HG02884 (cell line): ENCODE data around the gene HSPB9.
"Not testable (repeated sequence)": the region's sequence is repeated elsewhere in the genome, so short reads cannot be mapped to it uniquely, and the experiment has no call there.

Source experiments
- ATAC-seq: cut with Tn5 transposase; IDR thresholded peaks from one replicate; pipeline ENCODE4 v1.9.1; 2021; ENCODE audit warnings: mild to moderate bottlenecking, moderate library complexity; ENCODE audit not compliant: unreplicated experiment

Gene HSPB9

DNA sequence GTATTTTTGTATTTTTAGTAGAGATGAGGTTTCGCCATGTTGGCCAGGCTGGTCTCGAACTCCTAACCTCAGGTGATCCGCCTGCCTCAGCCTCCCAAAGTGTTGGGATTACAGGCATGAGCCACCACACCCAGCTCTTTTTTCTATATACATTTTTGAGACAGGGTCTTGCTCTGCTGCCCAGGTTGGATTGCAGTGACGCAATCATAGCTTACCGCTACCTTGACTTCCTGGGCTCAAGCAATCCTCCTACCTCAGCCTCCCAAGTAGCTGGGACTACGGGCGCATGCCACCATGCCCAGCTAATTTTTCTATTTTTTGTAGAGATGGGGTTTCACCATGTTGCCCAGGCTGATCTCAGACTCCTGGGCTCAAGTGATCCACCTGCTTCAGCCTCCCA lies 18.1 kb downstream of the HSPB9 start:
- ATAC-seq = not testable (repeated sequence)

DNA sequence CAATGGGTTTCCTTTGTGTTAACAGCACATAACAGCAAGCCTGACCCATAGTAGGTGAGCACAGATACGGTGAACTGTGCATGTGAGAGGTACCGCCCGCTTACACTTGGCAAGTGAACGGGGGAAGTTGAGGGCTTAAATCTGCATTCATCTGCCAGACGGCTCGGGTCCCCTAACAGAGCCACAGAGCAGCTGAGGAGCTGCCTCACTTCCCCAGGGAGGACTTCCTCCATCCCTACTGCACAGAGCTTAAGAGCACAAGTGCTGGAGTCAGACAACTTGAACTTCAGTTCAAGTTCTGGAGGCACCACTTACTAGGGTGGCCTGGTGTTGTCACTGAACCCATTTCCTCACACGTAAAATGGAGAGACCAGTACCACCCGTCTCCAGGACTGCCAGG lies 18.8 kb downstream of the HSPB9 start:
- no peak for ATAC-seq

DNA sequence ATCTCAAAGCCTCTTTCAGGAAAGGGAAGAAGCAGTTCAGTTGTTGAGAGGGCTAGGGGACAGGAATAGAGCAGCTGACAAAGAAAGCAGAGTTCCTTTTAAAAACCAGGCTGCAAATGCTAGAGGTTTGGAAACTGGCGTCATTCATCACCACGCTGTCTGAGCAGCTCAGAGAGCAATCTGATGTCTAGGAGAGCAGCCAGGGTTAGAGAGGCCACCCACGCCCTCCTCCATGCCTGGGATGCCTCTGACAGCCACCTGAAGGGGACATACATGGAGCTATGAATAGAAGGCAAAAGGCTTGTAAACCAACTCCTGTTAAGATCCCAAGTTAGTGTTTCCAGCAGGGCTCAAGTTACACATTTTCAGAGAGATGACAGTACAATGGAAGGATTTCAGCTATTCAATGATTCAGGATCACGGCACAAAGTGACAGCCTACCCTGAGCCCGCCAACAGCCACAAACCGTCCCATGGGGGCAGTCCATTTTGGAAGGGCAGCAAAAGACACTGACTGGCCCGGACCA lies 19.8 kb downstream of the HSPB9 start:
- ATAC-seq = no peak

DNA sequence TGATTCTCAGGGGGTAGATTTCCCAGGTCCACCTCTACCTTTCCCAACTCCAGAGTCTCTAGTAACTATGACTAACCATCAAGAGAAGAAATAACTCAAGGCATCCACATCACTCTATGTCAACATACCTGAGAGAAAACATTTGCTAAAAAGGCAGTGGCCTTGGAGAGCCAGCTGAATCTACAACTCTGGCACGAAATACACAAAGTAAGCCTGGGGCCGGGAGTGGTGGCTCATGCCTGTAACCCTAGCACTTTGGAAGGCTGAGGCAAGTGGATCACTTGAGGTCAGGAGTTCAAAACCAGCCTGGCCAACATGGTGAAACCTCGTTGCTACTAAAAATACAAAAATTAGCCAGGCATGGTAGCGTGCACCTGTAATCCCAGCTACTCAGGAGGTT lies 20.5 kb downstream of the HSPB9 start:
- not testable (repeated sequence) for ATAC-seq

DNA sequence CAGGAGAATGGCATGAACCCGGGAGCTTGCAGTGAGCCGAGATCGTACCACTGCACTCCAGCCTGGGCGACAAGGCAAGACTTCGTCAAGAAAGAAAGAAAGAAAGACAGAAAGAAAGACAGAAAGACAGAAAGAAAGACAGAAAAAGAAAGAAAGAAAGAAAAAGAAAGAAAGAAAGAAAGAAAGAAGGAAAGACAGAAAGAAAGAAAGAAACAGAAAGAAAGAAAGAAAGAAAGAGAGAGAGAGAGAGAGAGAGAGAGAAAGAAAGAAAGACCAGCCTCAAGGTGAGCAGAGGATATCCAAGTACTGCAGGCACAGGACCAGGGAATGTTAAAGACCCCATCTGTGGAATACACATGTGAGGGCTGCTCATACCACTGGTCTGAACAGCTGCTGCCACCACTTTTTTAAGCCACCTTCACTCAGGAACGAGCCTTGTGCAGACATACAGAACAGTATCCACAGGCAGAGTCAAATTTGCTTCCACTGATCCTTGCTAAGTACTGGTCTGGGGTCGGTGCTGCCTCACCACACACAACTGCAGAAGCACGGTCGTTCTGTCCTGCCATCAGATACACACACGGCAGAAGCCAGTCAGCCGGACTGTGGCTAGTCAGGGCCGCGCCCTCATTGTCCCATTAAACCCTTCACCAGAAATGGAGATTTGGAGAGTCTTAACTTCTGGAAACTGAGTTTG lies 24.5 kb downstream of the HSPB9 start:
- ATAC-seq = no peak

DNA sequence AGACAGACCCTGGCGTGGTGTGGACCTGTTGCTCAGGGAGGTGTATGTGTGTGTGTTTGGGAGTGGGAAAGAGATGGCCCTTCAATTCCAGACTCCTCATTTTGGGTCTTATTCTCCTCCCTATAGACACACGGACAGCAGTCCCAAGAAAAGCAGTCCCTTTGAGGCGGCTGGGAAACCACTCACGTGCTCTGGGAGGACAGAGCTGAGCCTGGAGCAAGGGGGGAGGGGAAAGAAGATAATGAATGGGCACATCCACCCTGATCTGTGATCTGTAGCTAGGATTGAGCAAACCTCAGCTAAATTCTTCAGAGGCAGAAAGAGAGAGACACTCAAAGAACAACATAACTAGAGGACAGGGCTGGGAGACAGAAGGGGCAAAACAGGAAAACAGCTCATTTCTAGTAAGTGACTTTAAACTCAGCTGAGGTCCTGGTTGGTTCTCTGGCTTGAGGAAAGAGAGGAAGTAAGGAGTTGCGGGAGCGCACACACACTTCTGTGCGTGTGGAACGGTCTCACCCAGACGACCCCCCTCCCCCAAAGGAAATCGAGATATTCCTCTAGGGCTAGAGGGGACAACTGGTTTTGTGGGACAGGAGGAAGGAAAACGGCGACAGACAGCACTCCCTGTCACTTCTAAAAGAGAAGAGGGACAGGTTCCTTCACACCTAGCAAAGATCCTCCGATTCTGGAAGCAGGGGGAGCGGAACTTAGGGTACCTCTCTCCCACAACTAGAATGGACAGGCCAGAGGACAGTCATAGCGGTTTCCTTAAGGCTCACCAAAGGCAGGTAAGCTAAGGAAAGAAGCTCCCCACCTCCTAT lies 31.5 kb downstream of the HSPB9 start:
- no peak for ATAC-seq

DNA sequence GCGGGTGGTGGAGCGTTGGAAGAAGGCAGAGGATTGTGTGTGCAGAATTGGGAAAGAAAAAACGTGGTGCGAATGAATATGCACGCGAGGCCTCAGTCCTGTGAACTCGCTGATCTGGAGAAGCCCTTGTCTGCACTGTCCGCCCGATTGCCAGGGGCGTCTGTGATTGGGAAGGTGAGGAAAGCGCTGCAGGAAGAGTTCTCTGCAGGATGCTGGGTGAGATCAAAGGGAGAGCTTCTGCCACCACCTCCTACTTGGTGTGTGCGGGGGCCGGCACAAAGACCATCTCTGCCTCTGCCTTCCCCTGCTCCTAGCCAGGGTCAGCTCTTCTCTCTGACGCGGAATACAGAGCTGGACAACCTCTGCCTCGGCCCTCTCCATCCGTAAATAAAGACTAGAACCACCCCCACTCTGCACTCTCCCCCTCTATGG lies 33.0 kb downstream of the HSPB9 start:
- no peak for ATAC-seq

DNA sequence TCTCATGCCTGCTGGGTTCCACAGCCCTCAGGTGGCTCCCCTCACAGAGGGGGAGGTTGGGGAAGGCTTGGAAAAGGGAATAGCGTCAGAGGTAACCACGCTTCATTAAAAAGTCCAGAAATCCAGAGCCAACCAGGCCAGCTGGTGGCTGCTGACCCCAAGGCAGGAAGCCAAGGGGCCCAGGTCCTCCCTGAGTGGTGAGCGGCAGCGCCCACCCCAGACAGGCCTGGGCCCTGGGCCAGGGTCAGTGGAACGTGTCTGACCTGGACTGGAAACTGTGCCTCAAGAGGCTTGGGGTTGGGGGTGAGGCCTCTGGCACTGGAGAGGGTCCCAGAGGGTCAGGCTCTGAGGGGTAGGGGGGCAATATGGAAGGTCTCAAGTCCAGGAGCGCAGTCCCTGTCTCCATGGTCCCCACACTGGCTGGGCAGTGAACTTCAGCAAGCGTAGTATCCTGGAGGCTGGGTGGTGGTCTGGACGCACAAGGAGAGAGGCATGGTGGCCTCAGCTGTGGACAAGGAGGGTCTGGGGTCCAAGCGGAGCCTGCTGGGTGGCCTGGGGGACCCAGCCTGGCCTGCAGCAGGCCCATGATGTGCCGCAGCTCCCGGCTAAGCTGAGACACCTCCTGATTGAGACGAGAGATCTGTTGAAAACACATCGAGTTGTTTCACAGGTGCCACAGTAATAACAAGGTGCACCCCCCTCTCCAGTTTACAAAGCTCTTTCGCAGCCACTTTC lies 37.4 kb downstream of the HSPB9 start:
- no peak for ATAC-seq

DNA sequence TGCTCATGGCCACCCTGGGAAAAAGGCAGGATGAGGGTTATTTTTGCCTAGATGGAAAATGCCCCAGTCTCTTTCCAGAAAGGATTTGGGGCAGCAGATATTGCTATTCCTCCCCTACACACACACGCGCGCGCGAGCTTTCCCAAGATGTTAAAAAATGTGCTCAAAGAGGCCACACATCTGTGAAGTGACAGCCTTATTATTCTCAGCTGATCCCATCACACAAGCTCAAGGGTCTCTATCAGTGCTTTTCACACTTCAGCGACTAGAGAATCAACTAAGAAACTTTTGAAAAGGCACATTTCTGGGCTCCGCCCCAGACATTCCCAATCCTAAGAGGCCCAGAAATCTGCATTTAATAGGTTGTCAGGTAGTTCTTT lies 37.9 kb downstream of the HSPB9 start:
- ATAC-seq = no peak

DNA sequence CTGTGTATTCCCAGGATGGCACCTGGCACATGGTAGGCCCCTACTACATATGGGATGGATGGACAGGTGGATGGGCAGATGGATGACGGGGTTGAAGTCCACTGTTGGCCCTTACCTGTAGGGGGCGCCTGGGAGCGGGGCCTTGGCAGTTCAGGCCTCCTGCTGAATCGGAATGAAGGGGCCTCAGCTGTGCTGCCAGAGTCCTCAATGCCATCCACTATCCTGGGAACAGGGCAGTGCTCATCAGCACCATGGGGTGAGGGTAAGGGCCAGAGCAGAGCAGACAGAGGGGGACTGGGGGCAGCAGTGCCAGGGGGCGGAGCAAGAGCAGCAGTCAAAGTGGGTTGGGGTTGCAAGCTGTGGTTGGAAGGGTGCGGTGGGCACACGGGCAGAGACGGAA lies 40.5 kb downstream of the HSPB9 start:
- ATAC-seq = no peak

DNA sequence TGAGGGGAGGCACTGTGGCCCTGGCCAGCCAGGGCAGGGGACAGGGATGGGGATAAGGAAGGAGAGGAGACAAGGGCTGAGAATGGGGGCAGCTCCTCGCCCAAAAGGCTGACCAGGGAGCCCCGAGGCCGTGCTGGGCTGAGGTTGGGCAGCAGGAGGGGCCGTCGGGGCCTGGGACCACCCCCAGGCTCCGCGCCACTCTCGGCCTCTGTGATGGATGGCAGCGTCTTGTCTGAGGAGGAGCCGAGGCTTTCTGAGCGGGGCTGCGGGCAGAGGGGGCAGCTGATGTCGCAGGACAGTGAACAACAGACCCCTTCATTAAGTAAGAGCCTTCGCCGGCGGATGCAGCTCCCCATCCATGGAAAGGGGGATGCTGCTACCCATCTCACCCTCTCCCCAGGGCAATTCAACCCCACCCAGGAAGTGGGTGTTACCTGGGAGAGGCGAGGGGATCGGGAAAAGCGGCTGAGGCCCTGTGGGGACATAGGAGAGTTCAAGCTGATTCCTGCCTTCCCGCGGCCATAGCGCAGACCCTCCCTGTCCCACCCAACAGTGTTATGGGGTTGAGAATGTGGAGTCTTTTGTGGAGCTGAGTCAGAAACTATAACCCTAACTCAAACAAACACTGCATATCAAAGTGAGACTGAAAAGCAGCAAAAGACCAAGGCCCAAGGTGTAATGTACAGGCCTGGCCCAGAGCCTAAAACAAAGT lies 41.2 kb downstream of the HSPB9 start:
- ATAC-seq = no peak

DNA sequence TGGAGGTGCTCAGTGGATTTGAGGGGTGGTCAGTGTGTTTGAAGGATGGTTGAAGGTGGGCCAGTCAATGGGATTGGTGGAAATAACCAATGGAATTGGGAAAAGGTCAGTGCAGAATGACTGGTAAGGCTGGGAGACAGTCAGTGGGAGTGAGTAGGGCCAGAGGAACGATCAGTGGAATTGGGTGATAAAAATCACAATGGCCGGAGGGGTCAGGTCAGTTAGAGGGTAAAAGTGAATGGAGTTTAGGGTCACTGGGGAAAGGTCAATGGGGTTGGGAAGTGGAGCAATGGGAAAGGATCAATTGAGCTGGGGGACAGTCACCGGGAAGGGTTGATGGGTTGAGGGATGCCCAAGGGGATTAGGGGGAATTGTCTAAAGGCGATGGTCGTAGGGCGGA lies 43.1 kb downstream of the HSPB9 start:
- no peak for ATAC-seq

DNA sequence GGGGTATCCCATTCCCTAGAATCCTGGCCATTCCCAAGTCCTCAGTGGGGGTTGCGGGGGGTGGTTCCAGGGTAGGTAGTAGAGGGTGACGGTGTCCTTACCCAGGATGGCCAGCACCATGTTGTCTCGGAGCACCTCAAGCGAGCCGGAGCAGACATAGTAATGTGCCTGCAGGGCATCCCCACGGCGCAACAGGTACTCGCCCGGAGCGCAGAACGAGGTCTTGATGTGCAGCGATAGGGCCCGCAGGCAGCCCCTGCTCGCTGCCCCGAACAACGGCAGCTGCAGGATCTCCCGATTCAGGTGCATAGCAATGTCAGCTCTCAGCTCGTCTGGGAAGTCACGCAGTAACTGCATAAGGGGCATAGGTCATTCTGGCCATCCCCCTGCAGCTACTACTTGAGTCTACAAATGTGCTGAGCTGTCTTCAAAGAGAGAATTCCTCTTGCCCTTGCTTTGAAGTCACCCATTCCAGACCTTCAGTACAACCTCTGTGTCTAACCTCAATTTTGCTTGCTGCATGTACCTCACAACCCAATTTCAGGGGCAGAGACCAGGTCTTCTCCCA lies 43.7 kb downstream of the HSPB9 start:
- no peak for ATAC-seq

DNA sequence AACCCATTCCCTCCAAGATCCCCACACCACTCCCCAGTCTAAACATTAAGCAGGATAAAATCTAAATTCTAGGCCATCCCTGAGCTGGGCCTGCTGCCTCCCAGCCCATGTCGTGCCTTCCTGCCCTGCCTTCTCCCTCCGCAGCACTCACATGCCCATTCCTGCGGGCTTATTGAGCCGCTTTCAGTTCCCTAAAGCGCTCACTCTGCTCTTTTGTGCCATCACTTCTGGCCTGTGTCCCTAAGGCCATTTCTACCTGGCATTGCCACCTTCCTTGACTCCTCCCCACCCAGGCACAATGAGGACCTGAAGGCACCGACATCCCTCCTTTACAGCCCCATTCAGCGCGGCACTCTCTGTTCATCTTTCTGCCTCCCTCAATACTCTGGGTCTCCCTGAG lies 45.2 kb downstream of the HSPB9 start:
- no peak for ATAC-seq

DNA sequence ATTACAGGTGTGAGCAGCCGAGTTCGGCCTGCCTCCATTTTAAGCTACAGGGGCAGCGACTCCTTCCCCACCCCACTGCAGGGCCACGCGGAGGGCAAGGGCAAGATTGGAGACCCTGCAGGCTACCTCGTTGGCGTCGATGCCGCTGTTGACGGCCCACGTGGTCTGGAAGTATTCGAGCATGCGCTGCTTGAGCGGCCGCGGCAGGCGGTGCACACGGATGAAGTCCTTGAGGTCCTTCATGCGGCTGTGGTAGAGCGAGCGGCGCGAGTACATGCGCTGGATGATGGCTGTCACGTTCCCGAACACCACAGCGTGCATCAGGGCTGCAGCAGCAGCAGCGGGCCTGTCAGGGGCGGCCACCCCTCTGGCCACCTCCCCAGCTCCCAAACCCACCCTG lies 46.7 kb downstream of the HSPB9 start:
- ATAC-seq = no peak

DNA sequence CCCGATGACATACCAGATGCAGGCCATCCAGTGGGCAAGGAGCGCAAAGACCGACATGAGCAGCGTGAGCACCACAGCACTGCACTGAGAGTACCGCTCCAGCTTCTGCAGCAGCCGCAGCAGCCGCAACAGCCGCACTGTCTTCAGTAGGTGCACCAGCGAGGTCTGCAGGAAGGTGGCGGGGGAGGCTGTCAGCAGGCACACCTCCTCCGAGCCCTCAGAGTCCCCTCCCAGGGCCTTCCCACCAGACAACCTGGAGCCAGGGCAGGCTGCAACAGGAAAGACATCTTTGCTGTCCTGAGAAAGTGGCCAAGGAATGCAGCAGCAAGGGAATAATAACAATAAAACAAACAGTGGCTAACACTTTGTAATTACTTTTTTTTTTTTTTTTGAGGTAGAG lies 49.2 kb downstream of the HSPB9 start:
- ATAC-seq = no peak
